Measurements from ENCODE around the gene GREM2. TPM values are rescaled to one million over a fixed set of nuclear protein-coding genes. Genes with fewer than 3 reads are reported as not detected.

The GREM2 gene
- total RNA-seq: 4.3 and 8.1 TPM in 2 replicates

DNA sequence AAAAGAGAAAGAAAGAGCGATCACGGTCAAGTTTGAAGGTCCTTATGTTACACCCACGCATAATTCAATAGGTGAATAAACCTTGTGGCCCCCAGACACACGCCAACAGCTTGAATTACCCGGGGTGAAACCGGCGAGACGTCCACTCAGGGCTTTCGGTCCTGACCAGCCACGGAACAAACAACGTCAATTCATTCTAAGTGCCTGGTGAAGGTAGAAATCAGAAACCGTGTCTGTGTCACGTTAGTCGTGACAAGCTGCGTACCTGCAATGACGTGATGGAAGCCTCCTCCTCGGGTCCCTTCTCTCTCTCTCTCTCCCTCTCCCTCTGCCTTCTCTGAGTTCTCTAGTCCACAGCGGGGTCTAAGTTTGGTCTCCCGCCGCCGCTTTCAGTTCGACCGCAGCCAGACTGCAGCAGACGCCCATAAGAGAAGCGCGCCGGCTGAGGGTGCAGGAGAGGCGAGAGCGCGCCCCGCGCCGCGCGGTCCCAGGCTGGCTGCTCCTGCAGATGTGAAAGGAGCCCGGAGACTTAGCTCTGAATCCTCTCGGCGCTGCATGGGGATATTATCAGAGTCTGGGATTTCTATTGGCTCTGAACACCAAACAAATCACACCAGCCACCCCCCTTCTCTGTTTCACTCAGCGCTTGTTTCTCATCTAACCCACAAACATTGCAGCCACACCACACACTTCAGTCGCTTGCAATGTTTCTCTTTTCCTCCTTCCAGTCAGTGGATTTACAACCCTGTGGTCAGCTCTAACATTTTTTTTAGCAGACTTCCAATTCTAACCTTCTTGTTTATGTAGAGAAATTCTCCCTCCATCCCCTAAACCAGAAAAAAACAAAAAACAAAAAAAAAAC is at the start of gene GREM2:
TSS of gene GREM2 (minus strand) at position 537 of the 862 bp plus-strand sequence. CDS start 118,680 bp downstream, outside the sequence.

Small RNA genes within 50 kb of the gene (small RNA-seq; reads per million reads assigned to genes)
- gene RNU5F-8P: not detected
